Measurements from ENCODE around the gene MYH11. TPM values are rescaled to one million over a fixed set of nuclear protein-coding genes. Genes with fewer than 3 reads are reported as not detected.

Gene MYH11
- total RNA-seq, 1 experiment from 2014 or later: not detected

GRCh38 chr16:15769239-15769638 lies 87.6 kb downstream of the MYH11 start:
- H3K9me3 ChIP-seq (ENCODE audit: low read depth, low read length, poor library complexity, severe bottlenecking): no peaks in the 10 kb centered on the region
- ChIA-PET CTCF (no interaction called here), POLR2A (ENCODE audit: low non-redundant PET) (no interaction called here)
- no peak overlapping the region for H3K4me3 ChIP-seq (ENCODE audit: low read depth, low read length, poor library complexity, severe bottlenecking)
- no peaks in the 10 kb centered on the region for H3K36me3 ChIP-seq (ENCODE audit: insufficient read depth, low read length, poor library complexity, severe bottlenecking)
- no peak for TF ChIP-seq EZH2 (IDR thresholded peaks at IDR 0.05; ENCODE audit: borderline replicate concordance, low read depth, low read length, poor library complexity, severe bottlenecking)
- TF ChIP-seq CTCF (conservative IDR thresholded peaks at IDR 0.05; ENCODE audit: low read depth, low read length): no peak
- H3K27ac ChIP-seq (ENCODE audit: low read depth, low read length, poor library complexity, severe bottlenecking): no peak overlapping the region
- no peaks in the 10 kb centered on the region for H3K4me1 ChIP-seq (ENCODE audit: insufficient read depth, low read length, poor library complexity, severe bottlenecking)
- H3K27me3 ChIP-seq (replicated peaks; ENCODE audit: insufficient read depth, low read depth, low read length, poor library complexity): no peaks in the 10 kb centered on the region
- DNase-seq (ENCODE audit: low spot score): no peak
- intact Hi-C loops (cut with micrococcal nuclease; ENCODE audit: unreplicated experiment): loop anchor here (5.0 to 10.0 kb wide), 2 partner anchors 53 to 426 kb away; no protein-coding TSS in a partner anchor
- no TSS peak for BruUV-seq (replicated peaks)

- POLR2A ChIA-PET (ENCODE audit: low non-redundant PET): no interaction called here
- H3K9me3 ChIP-seq (ENCODE audit: low read depth, low read length, poor library complexity, severe bottlenecking): no peaks in the 10 kb centered on the region
- no peak for DNase-seq (ENCODE audit: low spot score)
- TF ChIP-seq EZH2 (IDR thresholded peaks at IDR 0.05; ENCODE audit: borderline replicate concordance, low read depth, low read length, poor library complexity, severe bottlenecking) (no peak), CTCF (conservative IDR thresholded peaks at IDR 0.05; ENCODE audit: low read depth, low read length) (no peak)
- no peaks in the 10 kb centered on the region for H3K36me3 ChIP-seq (ENCODE audit: insufficient read depth, low read length, poor library complexity, severe bottlenecking)
- no peaks in the 10 kb centered on the region for H3K4me1 ChIP-seq (ENCODE audit: insufficient read depth, low read length, poor library complexity, severe bottlenecking)
- BruUV-seq (replicated peaks): no TSS peak
- no peak overlapping the region for H3K27ac ChIP-seq (ENCODE audit: low read depth, low read length, poor library complexity, severe bottlenecking)
- CTCF ChIA-PET: no interaction called here
- H3K4me3 ChIP-seq (ENCODE audit: low read depth, low read length, poor library complexity, severe bottlenecking): no peak overlapping the region
- intact Hi-C loops (cut with micrococcal nuclease; ENCODE audit: unreplicated experiment): loop anchor here (5.0 to 10.0 kb wide), 2 partner anchors 54 to 427 kb away; no protein-coding TSS in a partner anchor
- H3K27me3 ChIP-seq (replicated peaks; ENCODE audit: insufficient read depth, low read depth, low read length, poor library complexity): no peaks in the 10 kb centered on the region
Measured at GRCh38 chr16:15768201-15768600, 88.6 kb downstream of the MYH11 start.

GRCh38 chr16:15766918-15767317 lies 89.9 kb downstream of the MYH11 start:
- CTCF ChIA-PET: interaction anchor here (0.6 to 1.7 kb wide), 2 partner anchors 55 to 827 kb away, joined by 4 to 6 read pairs; no protein-coding TSS in a partner anchor
- TF ChIP-seq EZH2 (IDR thresholded peaks at IDR 0.05; ENCODE audit: borderline replicate concordance, low read depth, low read length, poor library complexity, severe bottlenecking) (no peak), CTCF (conservative IDR thresholded peaks at IDR 0.05; ENCODE audit: low read depth, low read length) (no peak)
- Histone ChIP-seq H3K4me3 (ENCODE audit: low read depth, low read length, poor library complexity, severe bottlenecking) (no peak overlapping the region), H3K36me3 (ENCODE audit: insufficient read depth, low read length, poor library complexity, severe bottlenecking) (no peaks in the 10 kb centered on the region), H3K9me3 (ENCODE audit: low read depth, low read length, poor library complexity, severe bottlenecking) (no peaks in the 10 kb centered on the region), H3K27ac (ENCODE audit: low read depth, low read length, poor library complexity, severe bottlenecking) (no peak overlapping the region), H3K4me1 (ENCODE audit: insufficient read depth, low read length, poor library complexity, severe bottlenecking) (no peaks in the 10 kb centered on the region), H3K27me3 (replicated peaks; ENCODE audit: insufficient read depth, low read depth, low read length, poor library complexity) (peaks cover 5% of the 10 kb centered on the region)
- POLR2A ChIA-PET (ENCODE audit: low non-redundant PET): no interaction called here
- intact Hi-C loops (cut with micrococcal nuclease; ENCODE audit: unreplicated experiment): loop anchor here (1.0 to 10.0 kb wide), 3 partner anchors 55 to 428 kb away; no protein-coding TSS in a partner anchor
- BruUV-seq (replicated peaks): no TSS peak
- no peak for DNase-seq (ENCODE audit: low spot score)

Measured in A673 (cell line).